Kidney (tissue), 14 donors: ENCODE results near the gene RHD. TPM values are rescaled to one million over a fixed set of nuclear protein-coding genes. Genes with fewer than 3 reads are reported as not detected.
"Not testable (repeated sequence)": the region's sequence is repeated elsewhere in the genome, so short reads cannot be mapped to it uniquely, and the experiment has no call there.

Source experiments
- DNase-seq, 5 donors: peaks; one replicate each; pipeline ENCODE4 v3.0.0-alpha.2; 2013 to 2020
- FAIRE-seq: peaks from 2 replicates; lab custom pipeline; 2012; peaks lifted over from hg19 to GRCh38; lab: Jason Lieb, UNC
- H3K27ac ChIP-seq, 2 donors: one replicate each; pipeline ENCODE4 v1.7.0; 2013; ENCODE audit warnings: low read depth in 2 of 2, low read length in 2 of 2, inconsistent platforms in 1 of 2
- H3K27me3 ChIP-seq: one replicate; pipeline ENCODE4 v1.7.1; 2013; ENCODE audit warnings: low read length, inconsistent platforms; ENCODE audit not compliant: control insufficient read depth, insufficient read depth
- H3K36me3 ChIP-seq, 3 donors: one replicate each; pipeline versions ENCODE4 v1.7.0 to v1.7.1; 2013; ENCODE audit warnings: low read length in 3 of 3, control low read depth in 1 of 3, inconsistent platforms in 1 of 3; ENCODE audit not compliant: insufficient read depth in 3 of 3, control insufficient read depth in 2 of 3
- H3K4me1 ChIP-seq, 3 donors: one replicate each; pipeline versions ENCODE4 v1.7.0 to v1.7.1; 2013; ENCODE audit warnings: low read length in 3 of 3, inconsistent platforms in 1 of 3, low read depth in 1 of 3; ENCODE audit not compliant: control insufficient read depth in 2 of 3, insufficient read depth in 2 of 3
- H3K4me3 ChIP-seq, 3 donors: one replicate each; pipeline versions ENCODE4 v1.7.0 to v1.8.1; 2013; ENCODE audit warnings: low read length in 3 of 3, control low read depth in 1 of 3, inconsistent platforms in 1 of 3
- H3K9ac ChIP-seq, 3 donors: one replicate each; pipeline versions ENCODE4 v1.7.0 to v1.7.1; 2013; ENCODE audit warnings: low read length in 3 of 3, control low read depth in 1 of 3, inconsistent platforms in 1 of 3
- H3K9me3 ChIP-seq, 3 donors: one replicate each; pipeline versions ENCODE4 v1.7.0 to v1.7.1; 2013; ENCODE audit warnings: low read length in 3 of 3, control low read depth in 1 of 3, inconsistent platforms in 1 of 3; ENCODE audit not compliant: control insufficient read depth in 2 of 3, insufficient read depth in 1 of 3
- intact Hi-C: fragments of 100-400 bp; cut with DNase I; formaldehyde crosslinking; loops from one replicate; pipeline ENCODE4 v1.11.1; 2022
- polyA plus RNA-seq: library from polyadenylated mRNA; stranded (reverse); fragments of 350-450 nt; fragmentation: Illumina TruSeq; extraction: RNeasy Lipid Tissue Mini Kit (QIAGEN cat#74804); gene quantifications from one replicate; pipeline ENCODE4 v1.2.3, GENCODE V29; 2014; ENCODE audit warnings: low read depth, low replicate concordance; ENCODE audit not compliant: insufficient read depth
- total RNA-seq: library from RNA; stranded (reverse); fragmentation: NEBNext Ultra II Directional; extraction: Animal tissue kit (Norgen Biotek cat#: 25700); gene quantifications from one replicate; pipeline ENCODE4 v1.2.1, GENCODE V29; 2021
- TF ChIP-seq, protein P1 (sequence below): IDR thresholded peaks from 3 replicates; pipeline ENCODE4 v1.5.1; 2012; ENCODE audit warnings: mild to moderate bottlenecking, moderate library complexity, borderline replicate concordance; ENCODE audit not compliant: insufficient read depth; ENCODE audit errors: extremely low read depth
- donor health status: control.
- donor health status: control.
- donor health status: control.
- donor health status: control.
- donor health status: control.
- donor health status: DM: yes; HTN: yes; CAD: no.
- donor health status: Normal renal cell carcinoma (clear cell type).

Gene RHD
- total and polyA plus RNA-seq, 2 donors from 2014 or later: not detected

DNA sequence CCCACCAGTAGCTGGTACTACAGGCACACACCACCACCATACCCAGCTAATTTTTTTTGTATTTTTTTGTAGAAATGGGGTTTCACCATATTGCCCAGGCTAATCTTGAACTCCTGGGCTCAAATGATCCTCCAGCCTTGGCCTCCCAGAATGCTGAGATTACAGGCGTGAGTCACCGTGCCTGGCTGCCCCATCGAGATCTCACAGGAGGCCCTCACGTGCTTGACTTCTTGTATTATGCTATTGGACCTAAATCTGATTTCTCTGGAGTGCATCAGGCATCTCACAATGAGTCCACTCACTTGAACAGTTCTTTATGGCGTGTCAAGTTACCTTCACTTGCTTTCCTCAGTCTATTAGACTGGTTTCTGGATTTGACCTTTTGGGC lies 15.7 kb upstream of the RHD start:
- FAIRE-seq: no peak
- Histone ChIP-seq H3K4me1 (no peaks in the 10 kb centered on the region), H3K36me3 (no peaks in the 10 kb centered on the region), H3K27ac (no peak overlapping the region), H3K27me3 (no peaks in the 10 kb centered on the region), H3K4me3 (no peak overlapping the region), H3K9me3 (no peaks in the 10 kb centered on the region), H3K9ac (no peak overlapping the region)
- TF ChIP-seq, protein P1, sequence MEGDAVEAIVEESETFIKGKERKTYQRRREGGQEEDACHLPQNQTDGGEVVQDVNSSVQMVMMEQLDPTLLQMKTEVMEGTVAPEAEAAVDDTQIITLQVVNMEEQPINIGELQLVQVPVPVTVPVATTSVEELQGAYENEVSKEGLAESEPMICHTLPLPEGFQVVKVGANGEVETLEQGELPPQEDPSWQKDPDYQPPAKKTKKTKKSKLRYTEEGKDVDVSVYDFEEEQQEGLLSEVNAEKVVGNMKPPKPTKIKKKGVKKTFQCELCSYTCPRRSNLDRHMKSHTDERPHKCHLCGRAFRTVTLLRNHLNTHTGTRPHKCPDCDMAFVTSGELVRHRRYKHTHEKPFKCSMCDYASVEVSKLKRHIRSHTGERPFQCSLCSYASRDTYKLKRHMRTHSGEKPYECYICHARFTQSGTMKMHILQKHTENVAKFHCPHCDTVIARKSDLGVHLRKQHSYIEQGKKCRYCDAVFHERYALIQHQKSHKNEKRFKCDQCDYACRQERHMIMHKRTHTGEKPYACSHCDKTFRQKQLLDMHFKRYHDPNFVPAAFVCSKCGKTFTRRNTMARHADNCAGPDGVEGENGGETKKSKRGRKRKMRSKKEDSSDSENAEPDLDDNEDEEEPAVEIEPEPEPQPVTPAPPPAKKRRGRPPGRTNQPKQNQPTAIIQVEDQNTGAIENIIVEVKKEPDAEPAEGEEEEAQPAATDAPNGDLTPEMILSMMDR: no peak
- peak in 1 of 5 donors; percentile 32 for DNase-seq
- intact Hi-C loops: no loop called here

DNA sequence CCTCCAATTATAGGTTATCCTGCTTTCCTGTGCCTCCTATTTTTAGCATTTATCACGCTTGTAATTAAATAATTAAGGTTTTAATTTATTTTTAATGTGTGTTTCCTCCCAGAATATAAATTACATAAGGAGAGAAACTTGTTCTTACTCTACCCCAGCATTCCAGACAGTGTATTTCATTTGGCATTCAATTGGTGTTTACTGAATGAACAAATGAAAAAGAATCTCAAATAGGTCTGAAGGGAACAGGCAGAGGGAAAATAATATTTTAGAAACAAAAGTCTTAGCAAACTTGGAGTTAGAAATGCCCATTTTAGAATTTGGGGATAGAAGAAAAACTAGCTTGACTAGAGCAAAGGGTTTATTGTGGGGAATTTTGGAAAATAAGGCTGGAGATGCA lies 15.1 kb upstream of the RHD start:
- intact Hi-C loops: no loop called here
- no peaks in the 10 kb centered on the region for H3K9me3 ChIP-seq

DNA sequence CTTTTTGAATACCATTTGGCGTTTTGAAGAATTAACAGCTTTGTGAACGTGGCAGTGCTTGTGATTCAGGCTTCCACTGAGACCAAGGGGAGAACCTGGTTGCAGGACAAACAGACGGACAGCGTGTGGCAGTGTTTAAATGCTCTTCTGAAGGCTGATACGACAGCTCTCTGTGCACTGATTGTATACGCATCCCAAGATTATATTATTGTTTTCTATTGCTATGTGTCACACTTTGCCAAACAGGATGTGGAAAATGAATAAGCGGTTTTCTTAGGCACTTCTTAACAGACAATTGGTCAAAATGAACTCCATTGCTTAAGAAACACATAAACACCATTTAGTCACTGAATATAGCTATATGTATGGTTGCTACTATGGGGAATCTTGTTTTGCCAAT lies 12.5 kb upstream of the RHD start:
- DNase-seq, H3K27ac ChIP-seq: not testable (repeated sequence)

More for the DNA sequence above, 15.1 kb upstream of the RHD start:
- H3K4me1 ChIP-seq: no peaks in the 10 kb centered on the region
- FAIRE-seq: no peak
- no peak for DNase-seq
- no peaks in the 10 kb centered on the region for H3K36me3 ChIP-seq
- no peak overlapping the region for H3K9ac ChIP-seq
- H3K27me3 ChIP-seq: no peaks in the 10 kb centered on the region
- H3K27ac ChIP-seq: no peak overlapping the region
- TF ChIP-seq, protein P1: no peak
- H3K4me3 ChIP-seq: no peak overlapping the region

DNA sequence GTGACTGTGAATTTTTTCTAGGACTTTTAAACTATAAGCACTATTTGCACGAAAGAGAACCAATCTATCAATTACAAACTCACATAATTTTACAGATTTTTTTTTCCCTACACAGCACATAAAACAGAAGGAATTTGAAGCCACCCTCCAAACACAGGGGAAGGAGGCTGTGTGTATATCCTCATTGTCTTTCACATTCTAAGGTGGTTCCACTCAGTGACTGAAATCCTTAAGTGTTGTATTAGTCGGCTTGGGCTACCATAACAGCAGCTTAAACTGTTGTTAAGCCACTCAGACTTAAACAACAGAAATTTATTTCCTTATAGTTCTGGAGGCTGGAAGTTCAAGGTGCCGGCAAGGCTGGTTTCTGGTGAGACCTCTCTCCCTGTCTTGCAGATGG lies 12.0 kb upstream of the RHD start:
- FAIRE-seq, intact Hi-C loops, H3K4me1 ChIP-seq, H3K9me3 ChIP-seq, H3K9ac ChIP-seq, DNase-seq, H3K4me3 ChIP-seq, H3K27ac ChIP-seq, H3K36me3 ChIP-seq, H3K27me3 ChIP-seq: not testable (repeated sequence)

More for the DNA sequence above, 12.5 kb upstream of the RHD start:
- H3K4me1 ChIP-seq, intact Hi-C loops, FAIRE-seq, H3K9ac ChIP-seq, H3K4me3 ChIP-seq, H3K36me3 ChIP-seq, H3K27me3 ChIP-seq, H3K9me3 ChIP-seq: not testable (repeated sequence)

DNA sequence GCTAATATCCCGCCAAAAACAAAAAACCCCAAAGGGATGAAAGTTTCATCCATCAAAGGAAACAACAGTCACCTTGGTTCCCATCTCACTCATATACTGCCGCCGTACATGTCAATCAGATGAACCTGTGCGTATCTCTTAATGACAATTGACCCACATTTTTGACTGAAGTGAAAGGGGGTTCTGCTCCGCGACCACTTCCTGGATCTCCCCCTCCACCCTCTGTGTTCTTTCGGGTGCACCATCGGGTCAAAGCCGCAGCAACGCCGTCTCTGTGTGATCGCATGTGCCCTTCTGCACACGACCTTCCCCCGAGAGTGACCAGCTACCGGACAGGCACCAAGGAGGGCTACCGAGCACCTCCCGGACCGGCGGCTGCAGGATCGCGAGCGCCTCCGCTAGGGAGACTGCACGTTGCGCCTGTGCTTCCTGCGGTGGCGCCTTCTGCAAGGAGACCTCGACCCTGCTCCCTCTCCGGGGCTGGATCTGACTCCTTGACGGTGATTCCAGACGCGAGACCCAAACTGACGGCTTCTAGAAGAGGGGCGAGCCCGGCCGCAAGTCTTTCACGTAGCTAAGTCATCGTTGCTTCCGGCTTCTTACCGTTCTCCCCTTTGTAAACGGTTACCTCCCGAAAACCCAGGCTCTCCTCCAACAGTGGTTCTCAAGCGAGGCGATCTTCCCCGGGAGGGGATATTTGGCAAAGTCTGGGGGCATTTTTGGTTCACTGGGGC lies 5.6 kb upstream of the RHD start:
- intact Hi-C loops, FAIRE-seq, H3K27ac ChIP-seq, H3K27me3 ChIP-seq, H3K9me3 ChIP-seq, H3K36me3 ChIP-seq, H3K4me1 ChIP-seq, DNase-seq: not testable (repeated sequence)
- peak overlapping the region in 1 of 3 donors; percentile 33 for H3K9ac ChIP-seq
- peak overlapping the region in 1 of 3 donors; percentile 67 for H3K4me3 ChIP-seq

DNA sequence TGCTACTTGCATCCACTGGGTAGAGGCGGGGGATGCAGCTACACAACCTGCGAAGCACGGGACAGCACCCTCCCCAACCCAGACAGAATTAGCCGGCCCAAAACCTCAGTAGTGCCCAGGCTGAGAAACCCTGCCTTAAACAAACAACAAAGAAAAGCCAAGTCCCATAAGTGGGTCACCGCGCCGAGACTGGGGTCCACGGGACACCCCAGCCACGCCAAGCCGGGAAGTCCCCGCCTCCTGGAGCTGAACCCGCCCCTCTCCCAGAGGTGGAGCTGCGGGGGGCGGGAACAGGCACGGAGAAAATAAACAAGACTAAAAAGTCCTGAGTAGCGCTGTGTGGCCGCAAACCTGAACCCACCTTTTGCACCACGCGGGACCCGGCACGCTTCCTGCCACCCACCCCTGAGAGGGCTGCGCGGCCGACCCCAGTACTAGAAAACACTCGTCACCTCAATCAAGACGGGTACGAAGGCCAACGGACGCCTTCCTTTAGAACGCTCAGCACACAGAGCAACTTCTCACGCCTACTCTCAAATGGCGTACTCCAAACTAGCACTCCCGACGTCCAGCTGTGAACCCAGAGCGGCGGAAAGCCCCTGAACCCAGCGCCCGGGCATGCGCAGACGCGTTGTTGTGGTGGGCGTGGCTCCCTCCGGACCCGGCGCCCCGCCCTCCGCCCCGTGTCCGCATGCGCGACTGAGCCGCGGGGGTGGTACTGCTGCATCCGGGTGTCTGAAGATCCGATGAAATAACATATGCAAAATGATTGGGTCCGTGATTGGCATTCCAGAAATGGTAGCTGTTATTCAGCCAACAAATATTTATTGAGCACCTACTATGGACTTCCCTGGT lies 4.8 kb upstream of the RHD start:
- peak overlapping the region in 1 of 3 donors; percentile 79 for H3K4me3 ChIP-seq
- intact Hi-C loops, FAIRE-seq, H3K9me3 ChIP-seq, H3K27ac ChIP-seq, H3K27me3 ChIP-seq, H3K36me3 ChIP-seq, H3K4me1 ChIP-seq: not testable (repeated sequence)
- H3K9ac ChIP-seq: peak overlapping the region in 1 of 3 donors; percentile 64
- peak in 3 of 5 donors; percentile 77 to 91 (median 80) for DNase-seq
